Measurements from ENCODE around the gene LYRM7. TPM values are rescaled to one million over a fixed set of nuclear protein-coding genes. Genes with fewer than 3 reads are reported as not detected.

The LYRM7 gene
- total RNA-seq, 2 experiments from 2014 or later, result 8.3 to 11.9 TPM

DNA sequence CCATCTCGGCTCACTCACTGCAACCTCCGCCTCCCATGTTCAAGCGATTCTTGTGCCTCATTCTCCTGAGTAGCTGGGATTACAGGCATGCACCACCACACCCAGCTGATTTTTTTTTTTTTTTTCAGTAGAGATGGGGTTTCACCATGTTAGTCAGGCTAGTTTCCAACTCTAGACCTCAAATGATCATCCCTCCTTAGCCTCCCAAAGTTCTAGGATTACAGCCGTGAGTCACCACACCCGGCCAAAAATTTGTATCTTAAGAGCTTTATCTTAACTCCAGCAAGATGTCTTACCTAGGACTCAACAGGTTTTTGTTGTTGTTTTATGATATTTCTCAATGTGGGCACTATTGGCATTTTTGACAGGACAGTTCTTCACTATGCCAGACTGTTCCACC lies 27.9 kb downstream of the LYRM7 start:
- H3K27ac Mint-ChIP-seq, result no peak overlapping the region
- DNase-seq, result no peak
- H3K27me3 Mint-ChIP-seq, result no peaks in the 10 kb centered on the region

DNA sequence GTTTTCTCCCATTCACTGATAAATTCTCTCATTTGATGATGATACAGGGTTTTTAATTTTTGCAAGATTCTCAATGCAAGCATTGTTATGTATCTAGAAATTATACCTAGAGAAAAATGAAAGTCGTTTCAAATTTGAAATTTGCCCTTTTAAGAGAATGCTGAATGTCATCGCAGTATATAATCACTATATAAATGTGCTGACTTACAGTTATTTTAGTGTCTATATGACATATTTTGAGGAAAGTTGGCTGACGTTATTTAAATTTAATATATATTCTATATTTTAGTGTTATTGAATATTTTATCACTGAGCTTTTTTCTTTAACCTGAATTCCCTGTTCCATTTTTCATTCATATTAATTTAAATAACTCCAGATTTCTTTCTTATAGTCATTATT lies 29.8 kb downstream of the LYRM7 start:
- H3K27me3 Mint-ChIP-seq, result no peaks in the 10 kb centered on the region
- ChIA-PET POLR2A (no interaction called here), CTCF (interaction anchor here (1.6 kb wide), 1 partner anchor 9 kb away, joined by 5 read pairs; no protein-coding TSS in a partner anchor)
- no peak overlapping the region for H3K4me3 ChIP-seq (ENCODE audit: low read length)
- H3K9me3 Mint-ChIP-seq, result peaks cover 2% of the 10 kb centered on the region
- no peaks in the 10 kb centered on the region for H3K4me1 ChIP-seq (ENCODE audit: insufficient read depth, low read length)
- peaks cover 8% of the 10 kb centered on the region for H3K36me3 ChIP-seq (ENCODE audit: insufficient read depth, low read length)
- TF ChIP-seq, protein P1, sequence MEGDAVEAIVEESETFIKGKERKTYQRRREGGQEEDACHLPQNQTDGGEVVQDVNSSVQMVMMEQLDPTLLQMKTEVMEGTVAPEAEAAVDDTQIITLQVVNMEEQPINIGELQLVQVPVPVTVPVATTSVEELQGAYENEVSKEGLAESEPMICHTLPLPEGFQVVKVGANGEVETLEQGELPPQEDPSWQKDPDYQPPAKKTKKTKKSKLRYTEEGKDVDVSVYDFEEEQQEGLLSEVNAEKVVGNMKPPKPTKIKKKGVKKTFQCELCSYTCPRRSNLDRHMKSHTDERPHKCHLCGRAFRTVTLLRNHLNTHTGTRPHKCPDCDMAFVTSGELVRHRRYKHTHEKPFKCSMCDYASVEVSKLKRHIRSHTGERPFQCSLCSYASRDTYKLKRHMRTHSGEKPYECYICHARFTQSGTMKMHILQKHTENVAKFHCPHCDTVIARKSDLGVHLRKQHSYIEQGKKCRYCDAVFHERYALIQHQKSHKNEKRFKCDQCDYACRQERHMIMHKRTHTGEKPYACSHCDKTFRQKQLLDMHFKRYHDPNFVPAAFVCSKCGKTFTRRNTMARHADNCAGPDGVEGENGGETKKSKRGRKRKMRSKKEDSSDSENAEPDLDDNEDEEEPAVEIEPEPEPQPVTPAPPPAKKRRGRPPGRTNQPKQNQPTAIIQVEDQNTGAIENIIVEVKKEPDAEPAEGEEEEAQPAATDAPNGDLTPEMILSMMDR (IDR thresholded peaks at IDR 0.05), result no peak
- H3K4me3 Mint-ChIP-seq, result no peak overlapping the region
- peaks cover 20% of the 10 kb centered on the region for H3K36me3 Mint-ChIP-seq (ENCODE audit: low read depth)
- DNase-seq, result no peak
- no peaks in the 10 kb centered on the region for H3K27me3 ChIP-seq (ENCODE audit: control insufficient read depth in 1 of 2, insufficient read depth in 2 of 2, low read length in 2 of 2)
- H3K27ac Mint-ChIP-seq, result no peak overlapping the region
- no peaks in the 10 kb centered on the region for H3K9me3 ChIP-seq (ENCODE audit: control insufficient read depth in 1 of 2, insufficient read depth in 1 of 2, low read length in 2 of 2)
- no peak for ATAC-seq (ENCODE audit: poor library complexity)
- intact Hi-C loops (cut with DNase I, micrococcal nuclease), result no loop called here
- H3K27ac ChIP-seq (ENCODE audit: low read depth in 1 of 2, low read length in 2 of 2), result no peak overlapping the region
- H3K4me1 Mint-ChIP-seq (ENCODE audit: low read depth), result peaks cover 4% of the 10 kb centered on the region

More for the DNA sequence above, 27.9 kb downstream of the LYRM7 start:
- Mint-ChIP-seq H3K9me3 (no peaks in the 10 kb centered on the region), H3K4me1 (ENCODE audit: low read depth) (peaks cover 11% of the 10 kb centered on the region), H3K4me3 (no peak overlapping the region), H3K36me3 (ENCODE audit: low read depth) (peaks cover 20% of the 10 kb centered on the region)
- TF ChIP-seq, protein P1 (IDR thresholded peaks at IDR 0.05), result no peak
- ATAC-seq (ENCODE audit: poor library complexity), result no peak
- H3K27ac ChIP-seq (ENCODE audit: low read depth in 1 of 2, low read length in 2 of 2), result no peak overlapping the region
- no peaks in the 10 kb centered on the region for H3K9me3 ChIP-seq (ENCODE audit: control insufficient read depth in 1 of 2, insufficient read depth in 1 of 2, low read length in 2 of 2)
- no peaks in the 10 kb centered on the region for H3K4me1 ChIP-seq (ENCODE audit: insufficient read depth, low read length)
- CTCF ChIA-PET, result interaction anchor here (1.1 to 1.4 kb wide), 3 partner anchors 11 to 26 kb away, joined by 3 read pairs; no protein-coding TSS in a partner anchor
- POLR2A ChIA-PET, result interaction anchor here (0.7 to 1.9 kb wide), 2 partner anchors 65 to 243 kb away, joined by 3 to 7 read pairs; partner anchors contain the start of gene CDC42SE2
- no peak overlapping the region for H3K4me3 ChIP-seq (ENCODE audit: low read length)
- H3K27me3 ChIP-seq (ENCODE audit: control insufficient read depth in 1 of 2, insufficient read depth in 2 of 2, low read length in 2 of 2), result no peaks in the 10 kb centered on the region
- intact Hi-C loops (cut with DNase I, micrococcal nuclease), result no loop called here
- peaks cover 8% of the 10 kb centered on the region for H3K36me3 ChIP-seq (ENCODE audit: insufficient read depth, low read length)

- H3K4me3 ChIP-seq (ENCODE audit: low read length), result no peak overlapping the region
- no peaks in the 10 kb centered on the region for H3K9me3 ChIP-seq (ENCODE audit: control insufficient read depth in 1 of 2, insufficient read depth in 1 of 2, low read length in 2 of 2)
- H3K9me3 Mint-ChIP-seq, result peaks cover 2% of the 10 kb centered on the region
- no peak overlapping the region for H3K27ac ChIP-seq (ENCODE audit: low read depth in 1 of 2, low read length in 2 of 2)
- ATAC-seq (ENCODE audit: poor library complexity) (no peak), DNase-seq (no peak)
- H3K36me3 ChIP-seq (ENCODE audit: insufficient read depth, low read length), result peaks cover 5% of the 10 kb centered on the region
- no peaks in the 10 kb centered on the region for H3K27me3 Mint-ChIP-seq
- peaks cover 28% of the 10 kb centered on the region for H3K4me1 Mint-ChIP-seq (ENCODE audit: low read depth)
- peaks cover 14% of the 10 kb centered on the region for H3K4me1 ChIP-seq (ENCODE audit: insufficient read depth, low read length)
- intact Hi-C loops (cut with DNase I, micrococcal nuclease), result no loop called here
- no peak overlapping the region for H3K27ac Mint-ChIP-seq
- no peak overlapping the region for H3K4me3 Mint-ChIP-seq
- ChIA-PET POLR2A (no interaction called here), CTCF (interaction anchor here (0.7 to 0.8 kb wide), 2 partner anchors 9 to 19 kb away, joined by 3 read pairs; no protein-coding TSS in a partner anchor)
- H3K36me3 Mint-ChIP-seq (ENCODE audit: low read depth), result peaks cover 11% of the 10 kb centered on the region
- TF ChIP-seq, protein P1 (IDR thresholded peaks at IDR 0.05), result no peak
- no peaks in the 10 kb centered on the region for H3K27me3 ChIP-seq (ENCODE audit: control insufficient read depth in 1 of 2, insufficient read depth in 2 of 2, low read length in 2 of 2)
Observed at GRCh38 chr5:131204964-131205363, 34.2 kb downstream of the LYRM7 start.
